NB4 (cell line): ENCODE measurements around the gene SHH.
A peak's percentile ranks its signal among the peaks of the same experiment; 100 is the strongest.
"Not testable (repeated sequence)": the region's sequence is repeated elsewhere in the genome, so short reads cannot be mapped to it uniquely, and the experiment has no call there.

Source experiments
- DNase-seq: peaks from one replicate; pipeline ENCODE4 v3.0.0; 2010; ENCODE audit warnings: low read depth
- H3K4me3 ChIP-seq: one replicate; pipeline ENCODE4 v1.5.1; 2011; ENCODE audit warnings: mild to moderate bottlenecking, low read depth, low read length, moderate library complexity
- MYC ChIP-seq: IDR thresholded peaks from 2 replicates; pipeline ENCODE4 v1.6.1; 2011; ENCODE audit warnings: low read depth, low read length
- POLR2A ChIP-seq: IDR thresholded peaks from 2 replicates; pipeline ENCODE4 v1.6.1; 2011; ENCODE audit warnings: mild to moderate bottlenecking; ENCODE audit not compliant: insufficient read length; ENCODE audit errors: extremely low read depth
- TF ChIP-seq, protein P1 (sequence below): IDR thresholded peaks from 2 replicates; pipeline ENCODE4 v1.6.1; 2011; ENCODE audit warnings: low read depth, low read length
- TF ChIP-seq, protein P2 (sequence below): IDR thresholded peaks from one replicate; pipeline ENCODE4 v1.5.1; 2012; ENCODE audit warnings: low read depth, low read length

Gene SHH

DNA sequence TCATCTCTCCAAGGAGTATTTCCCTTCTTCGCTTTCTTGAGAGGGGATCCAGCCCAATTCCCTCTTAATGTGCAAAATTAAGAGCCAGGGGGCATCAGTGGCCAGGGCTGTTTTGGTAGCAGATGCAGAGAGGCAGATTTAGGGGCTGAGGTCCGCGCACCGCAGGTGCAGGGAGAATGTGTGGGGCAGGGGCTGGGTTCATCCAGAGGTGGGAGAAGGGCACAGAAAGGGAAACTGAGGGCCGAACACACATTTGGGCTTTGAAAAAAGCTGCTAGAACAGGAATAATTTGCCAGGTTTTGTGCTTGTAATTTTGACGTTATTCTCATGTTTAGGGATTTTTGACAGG lies 6.5 kb upstream of the SHH start:
- H3K4me3 ChIP-seq: no peak overlapping the region
- DNase-seq: no peak
- TF ChIP-seq, protein P1, sequence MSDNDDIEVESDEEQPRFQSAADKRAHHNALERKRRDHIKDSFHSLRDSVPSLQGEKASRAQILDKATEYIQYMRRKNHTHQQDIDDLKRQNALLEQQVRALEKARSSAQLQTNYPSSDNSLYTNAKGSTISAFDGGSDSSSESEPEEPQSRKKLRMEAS: no peak
- TF ChIP-seq, protein P2, sequence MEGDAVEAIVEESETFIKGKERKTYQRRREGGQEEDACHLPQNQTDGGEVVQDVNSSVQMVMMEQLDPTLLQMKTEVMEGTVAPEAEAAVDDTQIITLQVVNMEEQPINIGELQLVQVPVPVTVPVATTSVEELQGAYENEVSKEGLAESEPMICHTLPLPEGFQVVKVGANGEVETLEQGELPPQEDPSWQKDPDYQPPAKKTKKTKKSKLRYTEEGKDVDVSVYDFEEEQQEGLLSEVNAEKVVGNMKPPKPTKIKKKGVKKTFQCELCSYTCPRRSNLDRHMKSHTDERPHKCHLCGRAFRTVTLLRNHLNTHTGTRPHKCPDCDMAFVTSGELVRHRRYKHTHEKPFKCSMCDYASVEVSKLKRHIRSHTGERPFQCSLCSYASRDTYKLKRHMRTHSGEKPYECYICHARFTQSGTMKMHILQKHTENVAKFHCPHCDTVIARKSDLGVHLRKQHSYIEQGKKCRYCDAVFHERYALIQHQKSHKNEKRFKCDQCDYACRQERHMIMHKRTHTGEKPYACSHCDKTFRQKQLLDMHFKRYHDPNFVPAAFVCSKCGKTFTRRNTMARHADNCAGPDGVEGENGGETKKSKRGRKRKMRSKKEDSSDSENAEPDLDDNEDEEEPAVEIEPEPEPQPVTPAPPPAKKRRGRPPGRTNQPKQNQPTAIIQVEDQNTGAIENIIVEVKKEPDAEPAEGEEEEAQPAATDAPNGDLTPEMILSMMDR: no peak
- TF ChIP-seq POLR2A: no peak
- no peak for TF ChIP-seq MYC

DNA sequence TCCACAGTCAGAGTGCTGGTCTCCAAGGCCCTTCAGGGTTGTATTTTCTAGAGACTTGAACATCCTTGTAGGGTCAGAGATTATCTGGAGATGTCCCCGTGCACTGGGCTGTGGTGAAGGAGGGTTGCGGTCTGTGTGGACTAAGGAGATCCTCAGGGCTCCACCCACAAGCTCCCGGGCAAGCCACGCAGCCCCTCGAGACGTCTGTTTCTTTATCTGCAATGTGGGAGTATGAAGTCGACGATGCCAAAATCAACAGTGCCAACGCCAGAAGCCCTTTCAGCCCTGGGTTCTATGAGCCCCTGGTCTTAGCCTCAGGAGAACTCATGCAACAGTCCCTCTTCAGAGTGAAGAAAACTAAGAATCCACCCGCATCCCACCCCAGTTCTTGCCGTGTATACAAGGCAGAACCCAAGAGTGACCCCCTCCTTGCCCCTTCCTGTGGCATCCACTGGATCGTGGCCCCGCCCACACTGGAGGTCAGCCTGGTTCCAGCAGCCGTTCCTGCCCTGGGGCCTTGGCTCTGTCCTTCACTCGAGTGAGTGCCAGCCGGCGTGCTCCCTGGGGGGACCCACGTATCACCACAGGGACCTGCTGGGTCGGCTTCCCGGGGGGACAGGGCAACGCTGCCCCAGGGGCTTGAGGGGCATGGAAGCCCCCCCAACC lies 6.0 kb upstream of the SHH start:
- TF ChIP-seq MYC: no peak
- no peak for TF ChIP-seq POLR2A
- TF ChIP-seq, protein P2: no peak
- TF ChIP-seq, protein P1: no peak
- no peak overlapping the region for H3K4me3 ChIP-seq
- no peak for DNase-seq

DNA sequence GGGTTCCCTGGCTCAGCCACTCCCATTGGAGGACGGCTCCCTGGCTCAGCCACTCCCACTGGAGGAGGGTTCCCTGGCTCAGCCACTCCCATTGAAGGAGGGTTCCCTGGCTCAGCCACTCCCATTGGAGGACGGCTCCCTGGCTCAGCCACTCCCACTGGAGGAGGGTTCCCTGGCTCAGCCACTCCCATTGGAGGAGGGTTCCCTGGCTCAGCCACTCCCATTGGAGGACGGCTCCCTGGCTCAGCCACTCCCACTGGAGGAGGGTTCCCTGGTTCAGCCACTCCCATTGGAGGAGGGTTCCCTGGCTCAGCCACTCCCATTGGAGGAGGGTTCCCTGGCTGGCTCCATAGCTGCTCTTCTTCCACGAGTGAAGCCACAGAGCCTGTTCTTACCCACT lies 5.3 kb upstream of the SHH start:
- DNase-seq: not testable (repeated sequence)

DNA sequence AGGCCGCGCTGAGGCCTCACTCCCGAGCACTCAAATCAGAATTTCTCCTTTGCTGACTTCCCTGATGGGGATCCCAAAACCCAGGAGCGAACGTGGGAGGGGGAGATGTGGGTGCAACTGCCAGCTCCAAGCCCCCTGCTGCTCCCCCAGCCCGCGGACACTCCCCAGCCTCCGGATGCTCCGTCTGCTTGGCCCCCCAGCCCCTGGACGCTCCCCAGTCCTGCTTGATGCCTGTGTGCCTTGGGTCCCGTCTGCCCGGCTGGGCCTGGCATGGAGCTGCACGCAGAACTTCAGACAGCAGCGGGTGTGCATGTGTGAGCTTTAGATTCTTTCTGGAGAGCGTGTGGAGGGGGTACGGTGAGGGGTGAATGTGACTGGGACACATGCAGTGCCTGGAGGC lies 4.7 kb upstream of the SHH start:
- no peak for DNase-seq
- no peak overlapping the region for H3K4me3 ChIP-seq
- TF ChIP-seq MYC (no peak), POLR2A (no peak)
- TF ChIP-seq, protein P1: no peak
- TF ChIP-seq, protein P2: no peak

More for the DNA sequence above, 5.3 kb upstream of the SHH start:
- H3K4me3 ChIP-seq: not testable (repeated sequence)

DNA sequence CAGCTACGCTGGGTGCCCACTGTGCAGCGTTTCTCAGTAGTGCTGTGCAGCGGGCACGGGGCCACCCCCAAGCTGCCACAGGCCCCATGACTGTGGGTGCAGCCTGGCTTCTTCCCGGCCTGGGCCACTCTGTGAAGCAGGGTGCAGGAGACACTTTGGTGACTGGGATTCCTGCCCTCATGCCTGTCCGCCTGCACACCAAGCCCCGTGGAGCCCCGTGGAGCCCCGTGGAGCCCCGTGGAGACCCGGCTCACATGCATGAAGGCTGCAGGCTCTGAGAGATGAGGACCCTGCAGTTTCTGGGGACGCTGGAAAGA lies 3.9 kb upstream of the SHH start:
- TF ChIP-seq, protein P2: no peak
- TF ChIP-seq MYC: no peak
- TF ChIP-seq POLR2A: no peak
- TF ChIP-seq, protein P1: no peak
- DNase-seq: no peak
- H3K4me3 ChIP-seq: no peak overlapping the region

DNA sequence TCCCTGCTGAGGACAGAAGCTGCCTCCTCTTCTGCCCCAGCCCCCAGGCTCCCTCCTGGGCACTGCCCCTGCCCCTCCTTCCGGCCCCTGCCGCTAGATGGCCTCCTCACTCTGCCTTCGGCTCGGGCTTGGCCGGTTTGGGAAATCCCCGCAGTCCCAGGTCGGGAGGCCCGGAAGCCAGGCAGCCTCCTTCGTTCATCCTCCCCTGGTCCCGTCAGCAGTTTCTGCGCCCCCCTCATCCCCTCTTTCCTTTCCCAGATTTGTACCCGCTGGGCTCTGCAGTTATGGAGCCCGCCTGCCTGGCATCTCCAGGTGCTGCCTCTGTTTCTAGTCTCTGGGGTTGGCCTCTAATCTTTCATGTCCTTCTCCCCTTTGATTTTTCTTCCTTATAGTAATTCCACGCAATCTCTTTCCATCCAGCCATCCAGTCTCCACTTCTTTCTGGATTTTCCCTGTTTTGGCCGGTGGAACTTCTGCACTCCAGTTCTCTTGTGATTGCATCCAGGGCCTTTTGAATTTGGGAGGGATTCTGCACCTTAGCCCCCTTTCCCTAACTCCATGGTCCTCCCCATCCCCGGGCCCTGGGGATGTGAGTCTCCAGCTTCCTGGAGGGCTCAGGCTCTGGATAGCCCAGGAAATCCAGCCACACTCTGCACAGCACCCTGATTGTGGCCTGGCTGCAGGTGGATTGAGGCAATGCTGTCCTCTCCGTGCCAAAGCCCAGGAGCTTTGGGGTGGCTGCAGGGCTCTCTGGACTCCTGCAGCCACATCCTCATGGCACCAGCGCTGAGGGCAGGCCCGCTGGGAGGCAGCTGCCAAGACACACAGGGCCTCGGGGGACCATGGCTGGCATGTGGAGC lies 3.3 kb upstream of the SHH start:
- no peak overlapping the region for H3K4me3 ChIP-seq
- TF ChIP-seq, protein P1: no peak
- TF ChIP-seq MYC (no peak), POLR2A (no peak)
- TF ChIP-seq, protein P2: peak; percentile 94
- peak; percentile 73 for DNase-seq
